HG02588 (cell line): ENCODE measurements around the gene HMHB1.
A peak's percentile ranks its signal among the peaks of the same experiment; 100 is the strongest.

Experiments used
- ATAC-seq: cut with Tn5 transposase; IDR thresholded peaks from one replicate; pipeline ENCODE4 v1.9.1; 2021; ENCODE audit warnings: mild to moderate bottlenecking, moderate library complexity; ENCODE audit not compliant: unreplicated experiment

HMHB1 gene

DNA sequence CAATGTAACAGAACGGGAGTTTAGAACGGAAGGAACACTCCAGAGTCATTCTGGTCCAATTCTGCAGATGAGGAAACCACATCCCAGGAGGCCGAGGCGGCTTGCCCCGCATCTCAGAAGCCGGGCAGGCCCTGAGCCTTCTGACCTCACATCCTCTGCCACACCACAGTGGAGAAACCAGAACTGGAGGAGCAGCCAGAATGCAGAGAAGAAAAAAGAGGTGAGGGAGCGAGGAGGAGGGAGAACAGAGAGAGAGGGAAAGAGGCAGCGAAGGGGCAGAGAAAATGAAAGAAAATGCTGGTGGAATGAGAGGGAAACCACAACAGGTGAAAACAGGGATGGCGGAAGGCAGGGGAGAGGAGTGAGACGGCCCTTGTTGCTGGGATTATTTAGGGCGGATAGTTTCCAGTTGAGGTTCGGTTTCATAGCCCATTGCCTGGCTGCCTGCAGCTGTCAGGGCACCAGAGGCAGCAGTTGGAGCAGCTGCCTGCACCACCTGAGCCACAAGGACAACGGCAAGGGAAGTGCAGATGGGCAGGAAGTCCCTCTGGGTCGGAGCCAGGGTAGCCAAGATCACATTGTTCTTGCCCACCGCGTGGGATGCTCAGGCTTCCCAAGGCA, at the start of gene HMHB1:
HMHB1 (plus strand) TSS at position 77 of the 621 bp plus-strand sequence.
- ATAC-seq = no peak

- no peak for ATAC-seq
Observed at GRCh38 chr5:143762636-143763220, 49.2 kb upstream of the HMHB1 start.

GRCh38 chr5:143767162-143767561, 44.8 kb upstream of the HMHB1 start:
- no peak for ATAC-seq

DNA sequence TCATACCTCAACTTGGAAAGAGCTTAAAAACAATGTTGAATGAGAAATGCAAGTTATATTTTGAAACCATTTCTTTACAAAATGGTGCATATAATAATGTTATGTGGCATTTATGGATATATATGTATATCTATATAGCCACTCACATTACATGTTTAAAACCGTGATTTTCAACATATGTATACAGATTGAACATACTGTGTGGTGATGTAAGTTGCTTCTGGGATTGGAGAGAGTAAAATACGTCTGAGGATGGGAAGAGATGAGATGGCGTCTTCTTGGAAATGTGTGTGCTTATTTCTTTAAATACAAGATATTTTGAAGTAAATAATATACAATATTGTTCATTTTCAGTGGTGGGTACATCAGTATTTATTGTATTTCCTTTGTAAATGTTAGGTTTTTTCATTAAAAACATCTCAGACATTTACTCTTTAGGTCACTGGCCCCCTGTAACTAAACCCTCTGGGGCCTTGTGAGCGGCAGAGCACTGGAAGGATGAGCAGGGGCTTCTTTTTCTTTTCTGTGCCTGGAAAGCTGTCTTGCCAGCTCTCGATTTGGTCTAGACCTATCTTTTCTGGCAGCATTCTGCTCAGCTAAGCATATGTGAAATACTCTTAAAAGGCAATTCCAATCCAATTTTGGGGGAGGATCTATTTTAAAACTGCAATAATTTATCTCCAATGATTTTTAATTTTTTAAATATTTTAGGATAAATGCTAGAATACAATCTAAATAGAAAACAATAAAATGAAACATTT, 42.8 kb upstream of the HMHB1 start:
- ATAC-seq = no peak

- no peak for ATAC-seq
Observed at GRCh38 chr5:143770450-143770849, 41.5 kb upstream of the HMHB1 start.

DNA sequence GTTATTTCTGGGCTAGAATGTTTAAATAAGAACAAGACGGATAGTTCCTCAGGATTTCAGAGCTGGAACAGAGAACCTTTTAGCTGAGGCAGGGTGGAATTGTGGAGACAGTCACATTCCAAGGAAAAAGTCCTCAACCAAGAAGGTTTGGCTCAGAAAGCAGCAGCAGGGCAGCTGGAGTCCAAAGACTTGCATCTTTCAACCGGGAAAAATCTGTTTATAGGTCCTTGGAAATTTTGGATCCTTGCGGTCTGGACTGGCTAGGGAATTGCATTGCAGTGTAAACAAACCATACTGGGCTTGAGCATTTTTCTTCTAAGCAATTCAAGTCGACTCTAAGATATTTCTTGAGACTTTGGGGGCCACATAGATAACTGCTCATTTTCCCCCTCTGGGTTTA, 40.8 kb upstream of the HMHB1 start:
- no peak for ATAC-seq

GRCh38 chr5:143771602-143772001, 40.4 kb upstream of the HMHB1 start:
- no peak for ATAC-seq

DNA sequence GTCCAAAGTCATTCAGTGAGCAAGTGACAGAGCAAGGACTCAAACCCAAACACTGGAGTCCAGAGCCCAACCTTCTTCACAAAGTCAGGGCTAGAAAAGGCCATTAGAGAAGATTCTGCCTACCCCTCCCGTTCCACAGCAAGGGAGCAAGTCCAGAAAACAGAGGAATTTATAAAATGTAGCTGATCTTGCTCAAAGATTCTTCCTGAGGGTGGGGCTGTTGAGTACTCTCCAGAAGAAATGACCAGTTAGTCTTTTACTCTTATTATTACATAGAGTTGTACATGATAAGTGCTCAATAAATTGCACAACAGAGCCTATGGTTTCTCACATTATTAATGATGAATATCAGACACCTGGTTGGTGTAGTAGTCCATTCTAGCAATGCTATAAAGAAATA, 39.3 kb upstream of the HMHB1 start:
- no peak for ATAC-seq

DNA sequence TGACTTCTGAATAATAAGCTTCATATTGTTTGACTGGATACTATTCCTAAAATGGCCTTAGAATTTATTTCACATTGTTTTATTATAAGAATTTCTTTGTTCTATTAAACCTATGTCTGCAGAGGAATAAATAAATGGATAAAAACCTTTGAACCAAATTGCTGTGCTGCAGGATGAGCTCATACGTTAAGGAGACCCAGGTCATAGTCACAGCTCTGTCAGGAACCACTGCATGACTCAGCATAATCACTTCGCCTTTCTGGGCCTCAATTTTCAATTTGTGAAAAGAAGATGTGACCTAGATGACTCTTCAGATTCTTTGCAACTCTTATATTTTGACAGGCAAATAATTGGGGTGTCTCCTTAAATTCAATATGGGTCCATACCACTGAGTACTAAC, 36.7 kb upstream of the HMHB1 start:
- ATAC-seq = no peak

DNA sequence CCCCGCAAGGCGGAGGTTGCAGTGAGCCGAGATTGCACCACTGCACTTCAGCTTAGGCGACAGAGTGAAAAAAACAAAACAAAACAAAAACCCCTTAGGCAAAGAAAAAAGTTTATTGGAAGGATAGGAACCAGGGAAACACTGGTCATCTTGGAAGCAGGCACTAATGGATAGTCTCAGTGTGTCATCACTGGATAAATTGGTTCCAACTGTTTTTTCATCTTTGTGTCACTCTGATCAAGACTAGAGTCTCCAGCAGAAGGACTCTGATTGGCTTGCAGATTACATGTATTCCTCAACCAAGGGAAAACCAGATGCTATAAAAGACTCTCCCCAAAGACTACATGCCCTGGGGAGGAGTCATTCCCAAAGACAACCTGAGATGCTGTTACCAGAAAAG, 35.0 kb upstream of the HMHB1 start:
- ATAC-seq = no peak

DNA sequence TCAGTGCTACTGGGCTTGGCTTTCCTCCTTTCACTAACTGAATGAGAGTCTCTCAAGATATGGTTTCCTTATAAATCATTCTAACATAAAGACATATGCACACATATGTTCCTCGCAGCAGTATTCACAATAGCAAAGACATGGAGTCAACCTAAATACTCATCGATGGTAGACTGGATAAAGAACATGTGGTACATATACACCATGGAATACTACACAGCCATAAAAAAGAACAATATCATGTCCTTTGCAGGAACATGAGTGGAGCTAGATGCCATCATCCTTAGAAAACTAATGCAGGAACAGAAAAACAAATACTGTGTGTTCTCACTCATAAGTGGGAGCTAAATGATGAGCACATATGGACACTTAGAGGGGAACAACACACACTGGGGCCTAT, 32.5 kb upstream of the HMHB1 start:
- no peak for ATAC-seq

DNA sequence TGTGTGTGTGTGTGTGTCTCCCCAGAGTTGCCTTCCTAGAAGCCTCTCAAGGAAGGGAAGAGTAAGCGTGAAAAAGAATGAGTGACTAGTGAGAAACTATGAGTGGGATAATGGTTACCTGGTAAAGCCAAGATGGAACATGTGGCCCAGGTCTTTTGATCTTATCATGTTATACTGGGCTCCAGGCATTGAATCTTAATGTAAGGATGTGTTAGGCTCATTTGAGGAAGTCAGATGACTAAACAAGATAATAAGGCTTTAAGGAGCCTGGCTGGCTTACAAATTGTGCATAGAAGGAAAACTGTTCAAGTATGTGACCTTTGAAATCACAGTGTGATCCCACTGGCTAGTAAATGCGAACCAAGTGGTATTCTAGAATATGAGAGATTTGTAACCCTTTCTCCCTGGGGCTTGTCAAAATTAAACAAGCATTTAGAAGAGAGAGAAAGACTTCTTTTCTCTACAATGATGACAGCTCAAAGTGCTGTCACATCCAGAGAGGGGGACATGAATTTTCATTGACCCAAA, 29.9 kb upstream of the HMHB1 start:
- ATAC-seq = no peak

- ATAC-seq = no peak
Observed at GRCh38 chr5:143782588-143783386, 29.2 kb upstream of the HMHB1 start.

DNA sequence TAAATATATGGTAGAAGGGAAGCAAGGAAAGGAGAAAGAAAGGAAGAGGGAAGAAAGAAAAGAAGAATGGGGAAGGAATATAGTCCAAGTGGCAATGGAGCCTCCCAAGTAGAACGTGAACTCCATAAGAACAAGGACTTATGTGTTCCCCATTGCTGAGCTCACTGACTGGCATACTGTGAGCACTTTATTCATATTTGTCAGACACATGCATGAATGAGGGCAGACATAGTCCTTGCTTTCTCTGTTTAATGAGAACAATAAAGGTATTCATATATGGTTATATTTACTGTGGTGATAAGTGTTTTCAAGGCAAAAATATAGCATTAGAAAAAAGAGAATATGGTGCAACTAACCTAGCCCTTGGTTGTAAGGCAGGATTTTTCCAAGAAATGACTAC, 23.6 kb upstream of the HMHB1 start:
- ATAC-seq = no peak

DNA sequence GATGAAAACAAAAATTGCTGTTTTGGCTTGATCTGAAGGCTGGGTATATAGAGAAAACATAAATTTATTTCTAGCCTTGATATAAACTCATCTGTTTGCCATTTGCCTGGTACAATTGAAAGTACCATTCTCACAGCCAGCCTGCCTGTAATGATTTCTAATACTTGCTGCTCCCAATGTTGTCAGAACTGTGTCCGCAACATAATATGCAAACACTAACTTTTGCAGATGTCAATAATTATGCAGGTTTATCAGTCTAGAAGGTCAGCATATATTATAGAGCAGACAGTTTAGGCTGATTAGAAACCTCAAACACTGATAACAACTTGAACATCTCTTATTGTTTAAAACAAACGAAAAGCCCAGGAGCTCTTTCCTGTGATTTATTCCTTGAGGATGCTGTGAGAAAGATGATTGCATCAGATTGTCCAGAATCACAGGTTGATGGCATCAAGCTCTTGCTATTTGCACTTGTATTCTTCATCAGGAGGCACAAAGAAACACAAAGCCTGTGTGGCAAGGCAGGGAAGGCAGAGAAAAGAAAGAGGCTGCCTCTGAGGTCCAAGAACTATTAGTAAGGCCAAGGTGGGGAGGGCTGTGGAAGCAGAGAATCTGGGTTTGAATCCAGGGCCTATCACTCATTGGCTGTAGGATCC, 21.4 kb upstream of the HMHB1 start:
- ATAC-seq = no peak

- ATAC-seq = peak; percentile 59
Observed at GRCh38 chr5:143791848-143792731, 19.9 kb upstream of the HMHB1 start.

GRCh38 chr5:143793249-143793648, 18.7 kb upstream of the HMHB1 start:
- no peak for ATAC-seq

GRCh38 chr5:143796125-143796524, 15.8 kb upstream of the HMHB1 start:
- no peak for ATAC-seq

DNA sequence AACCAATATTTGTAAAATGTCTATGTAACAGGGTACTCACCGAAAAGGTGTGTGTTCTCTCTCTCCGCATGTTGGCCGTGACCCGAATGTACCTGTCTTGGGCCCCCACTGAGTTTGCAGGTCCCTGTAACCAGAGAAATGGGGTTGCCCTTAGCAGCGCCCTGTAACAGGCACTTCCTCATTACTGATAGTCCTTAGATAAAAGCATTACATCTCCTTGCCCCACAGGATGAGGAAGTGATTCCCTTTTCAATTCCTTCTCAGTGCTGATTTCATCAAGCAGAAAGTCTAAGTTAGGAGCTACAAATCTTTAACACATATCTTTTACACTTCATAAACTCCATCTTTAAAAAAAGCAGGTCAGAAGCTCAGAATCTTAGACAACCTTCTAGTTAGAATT, 15.2 kb upstream of the HMHB1 start:
- no peak for ATAC-seq

DNA sequence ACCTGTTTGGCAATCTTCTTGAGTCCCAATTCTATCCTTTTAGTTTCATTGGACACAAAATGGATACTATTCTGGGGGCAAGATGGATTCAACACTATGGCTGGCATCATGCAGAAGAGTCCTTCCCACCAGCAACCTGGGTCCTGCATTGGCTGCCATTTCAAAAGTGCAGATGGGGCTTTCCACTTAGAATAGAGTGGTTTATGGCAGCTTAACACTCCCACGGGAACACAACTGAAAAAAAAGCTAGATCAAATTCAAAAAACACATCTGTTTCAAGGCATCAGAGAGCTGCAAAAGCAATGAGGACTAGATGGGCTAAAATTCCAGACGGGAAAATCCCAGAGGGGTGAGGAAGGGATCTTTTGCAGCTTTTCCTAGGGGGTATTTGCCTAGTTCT, 11.2 kb upstream of the HMHB1 start:
- ATAC-seq = peak; percentile 58
